HCT116 (cell line): ENCODE data around the gene KIF26A. TPM values are rescaled to one million over a fixed set of nuclear protein-coding genes. Genes with fewer than 3 reads are reported as not detected.

ENCODE experiments used
- ATAC-seq: fragments of 200-7000 bp; cut with Tn5 transposase; 2 replicates; pipeline ENCODE4 v1.9.1; 2020; ENCODE audit warnings: mild to moderate bottlenecking, moderate library complexity
- BruUV-seq: library from RNA; stranded (reverse); fragments of 400-500 nt; replicated peaks from 2 replicates; lab custom pipeline; 2021; lab: Mats Ljungman, UMichigan
- CTCF ChIA-PET: fragments of 300-600 bp; sonication (Branson Sonifier 250); formaldehyde crosslinking; loops from one replicate; lab custom pipeline; 2021; ENCODE audit warnings: antibody characterized with exemption; lab: Charles Lee
- POLR2A ChIA-PET: fragments of 300-600, 350-600 bp; sonication (Branson Sonifier 250); formaldehyde crosslinking; loops from one replicate; lab custom pipeline; 2021; ENCODE audit warnings: antibody characterized with exemption; lab: Charles Lee
- RAD21 ChIA-PET, 2 experiments: fragments of 300-600 bp; sonication (Branson Sonifier 250); formaldehyde crosslinking; loops; one replicate each; lab custom pipeline; 2023; ENCODE audit warnings: low total read pairs in 2 of 2; ENCODE audit not compliant: uncharacterized antibody in 2 of 2, unreplicated experiment in 2 of 2, low non-redundant PET in 1 of 2; lab: Charles Lee
- DNase-seq: peaks from one replicate; pipeline ENCODE4 v3.0.0-alpha.2; 2010; ENCODE audit warnings: low read depth, low spot score
- H2AFZ ChIP-seq: fragments of 200-600 bp; shearing (Covaris generic), sonication (generic); 2 replicates; pipeline ENCODE4 v1.6.1; 2017; ENCODE audit warnings: low read depth, mixed run types, mixed read lengths, antibody characterized with exemption, low read length; ENCODE audit not compliant: poor library complexity, severe bottlenecking
- H3K27ac ChIP-seq: 2 replicates; pipeline ENCODE4 v1.5.1; 2012; ENCODE audit warnings: low read depth, low read length
- H3K27me3 ChIP-seq: fragments of 200-600 bp; sonication (generic); 2 replicates; pipeline ENCODE4 v1.6.1; 2016; ENCODE audit warnings: mixed run types, low read length, mixed read lengths; ENCODE audit not compliant: insufficient read depth
- H3K36me3 ChIP-seq, 2 experiments: fragments of 200-500 bp in 1 of 2; fragments of 200-600 bp in 1 of 2; sonication (Bioruptor generic) in 1 of 2; sonication (generic) in 1 of 2; 2 replicates each; pipeline versions ENCODE4 v1.5.1 to v1.6.1; 2014 to 2016; ENCODE audit warnings: low read length in 2 of 2, inconsistent platforms in 1 of 2, mixed read lengths in 1 of 2, mixed run types in 1 of 2; ENCODE audit not compliant: insufficient read depth in 2 of 2, control insufficient read depth in 1 of 2
- H3K4me1 ChIP-seq, 2 experiments: fragments of 200-600 bp in 1 of 2; sonication (generic) in 1 of 2; 2 replicates each; pipeline versions ENCODE4 v1.5.1 to v1.6.1; 2012 to 2017; ENCODE audit warnings: low read length in 2 of 2, inconsistent platforms in 1 of 2, mild to moderate bottlenecking in 1 of 2, mixed read lengths in 1 of 2, mixed run types in 1 of 2, moderate library complexity in 1 of 2; ENCODE audit not compliant: insufficient read depth in 2 of 2, control insufficient read depth in 1 of 2
- H3K4me2 ChIP-seq: fragments of 200-600 bp; sonication (generic); 2 replicates; pipeline ENCODE4 v1.6.1; 2017; ENCODE audit warnings: mixed run types, low read length, mixed read lengths
- H3K4me3 ChIP-seq, 2 experiments: fragments of 200-600 bp in 1 of 2; sonication (generic) in 1 of 2; replicated peaks in 1 of 2; 2 replicates each; pipeline ENCODE4 v1.5.1; 2011 to 2016; ENCODE audit warnings: low read length in 2 of 2, control low read depth in 1 of 2, low read depth in 1 of 2, mild to moderate bottlenecking in 1 of 2, mixed read lengths in 1 of 2, mixed run types in 1 of 2
- H3K79me2 ChIP-seq: fragments of 200-600 bp; sonication (generic); 2 replicates; pipeline ENCODE4 v1.6.1; 2017; ENCODE audit warnings: mild to moderate bottlenecking, mixed run types, low read length, moderate library complexity, mixed read lengths; ENCODE audit not compliant: insufficient read depth
- H3K9ac ChIP-seq: fragments of 200-600 bp; sonication (generic); 2 replicates; pipeline ENCODE4 v1.6.1; 2016; ENCODE audit warnings: low read length, mixed read lengths
- H3K9me2 ChIP-seq: fragments of 200-600 bp; sonication (generic), shearing (Covaris generic); 2 replicates; pipeline ENCODE4 v1.6.1; 2017; ENCODE audit warnings: mixed run types, mild to moderate bottlenecking, moderate library complexity; ENCODE audit not compliant: insufficient read depth
- H3K9me3 ChIP-seq, 2 experiments: fragments of 200-500 bp in 1 of 2; fragments of 200-600 bp in 1 of 2; sonication (Bioruptor generic) in 1 of 2; sonication (generic) in 1 of 2; 2 replicates each; pipeline ENCODE4 v1.6.1; 2014 to 2017; ENCODE audit warnings: low read length in 2 of 2, mixed read lengths in 2 of 2, inconsistent platforms in 1 of 2, low read depth in 1 of 2, mild to moderate bottlenecking in 1 of 2, mixed run types in 1 of 2, moderate library complexity in 1 of 2; ENCODE audit not compliant: control insufficient read depth in 1 of 2, insufficient read depth in 1 of 2
- H4K20me1 ChIP-seq: fragments of 200-600 bp; sonication (generic), shearing (Covaris generic); 2 replicates; pipeline ENCODE4 v1.6.1; 2017; ENCODE audit warnings: mixed run types, mild to moderate bottlenecking, moderate library complexity; ENCODE audit not compliant: insufficient read depth
- EGR1 ChIP-seq: IDR thresholded peaks from 2 replicates; pipeline ENCODE4 v1.6.1; 2012; ENCODE audit warnings: low read depth
- ELF1 ChIP-seq: IDR thresholded peaks from 2 replicates; pipeline ENCODE4 v1.6.1; 2012; ENCODE audit warnings: low read depth, borderline replicate concordance
- EZH2 ChIP-seq: fragments of 200-600 bp; sonication (generic); IDR thresholded peaks from 2 replicates; pipeline ENCODE4 v1.6.1; 2017; ENCODE audit warnings: antibody characterized with exemption, mixed run types
- EZH2phosphoT487 ChIP-seq: fragments of 200-600 bp; IDR thresholded peaks from 2 replicates; pipeline ENCODE4 v1.6.1; 2018; ENCODE audit warnings: antibody characterized with exemption, borderline replicate concordance
- JUND ChIP-seq: IDR thresholded peaks from 2 replicates; pipeline ENCODE4 v1.6.1; 2012
- POLR2A ChIP-seq: IDR thresholded peaks from 2 replicates; pipeline ENCODE4 v1.7.0; 2011; ENCODE audit warnings: borderline replicate concordance; ENCODE audit not compliant: insufficient read depth, insufficient read length; ENCODE audit errors: extremely low read depth
- POLR2AphosphoS5 ChIP-seq: IDR thresholded peaks from 2 replicates; pipeline ENCODE4 v1.6.1; 2011; ENCODE audit warnings: mild to moderate bottlenecking, low read depth, low read length, moderate library complexity
- RAD21 ChIP-seq: IDR thresholded peaks from 2 replicates; pipeline ENCODE4 v1.6.1; 2012; ENCODE audit warnings: low read depth, mild to moderate bottlenecking
- SIN3A ChIP-seq: IDR thresholded peaks from 2 replicates; pipeline ENCODE4 v1.6.1; 2012; ENCODE audit warnings: low read depth
- SP1 ChIP-seq: IDR thresholded peaks from 2 replicates; pipeline ENCODE4 v1.6.1; 2012; ENCODE audit warnings: low read depth
- SRF ChIP-seq: IDR thresholded peaks from 2 replicates; pipeline ENCODE4 v1.6.1; 2012; ENCODE audit warnings: low read depth
- TCF7L2 ChIP-seq: IDR thresholded peaks from 2 replicates; pipeline ENCODE4 v1.7.0; 2011; ENCODE audit warnings: borderline replicate concordance, inconsistent platforms; ENCODE audit not compliant: insufficient read depth, insufficient read length; ENCODE audit errors: extremely low read depth
- YY1 ChIP-seq: IDR thresholded peaks from 2 replicates; pipeline ENCODE4 v1.6.1; 2011; ENCODE audit warnings: low read length, low read depth, moderate library complexity, mild to moderate bottlenecking; ENCODE audit not compliant: insufficient replicate concordance; ENCODE audit errors: extremely low read depth
- ZFX ChIP-seq: fragments of 450-650 bp; IDR thresholded peaks from 2 replicates; pipeline ENCODE4 v1.6.1; 2017
- ZNF274 ChIP-seq: fragments of 200-500 bp; sonication (Bioruptor generic); IDR thresholded peaks from 2 replicates; pipeline ENCODE4 v1.6.1; 2014; ENCODE audit warnings: mild to moderate bottlenecking, low read depth, low read length, inconsistent platforms
- intact Hi-C: fragments of 100-400 bp; cut with micrococcal nuclease; formaldehyde crosslinking; loops from 2 replicates; pipeline ENCODE4 v1.10.0; 2022
- total RNA-seq: library from RNA; stranded (reverse); gene quantifications from one replicate; pipeline ENCODE4 v1.2.1, GENCODE V29; 2021; ENCODE audit not compliant: unreplicated experiment
- TF ChIP-seq, protein P1 (sequence below): IDR thresholded peaks from 2 replicates; pipeline ENCODE4 v1.6.1; 2012
- TF ChIP-seq, protein P2 (sequence below): IDR thresholded peaks from 2 replicates; pipeline ENCODE4 v1.6.1; 2012; ENCODE audit warnings: low read depth
- TF ChIP-seq, protein P3 (sequence below), 3 experiments: fragments of 200-600 bp in 1 of 3; sonication (generic) in 1 of 3; IDR thresholded peaks in 2 of 3; conservative IDR thresholded peaks in 1 of 3; 2 replicates each; pipeline ENCODE4 v1.5.1; 2012 to 2017; ENCODE audit warnings: low read depth in 2 of 3, low read length in 2 of 3, antibody characterized with exemption in 1 of 3, borderline replicate concordance in 1 of 3, control low read depth in 1 of 3, mild to moderate bottlenecking in 1 of 3, mixed read lengths in 1 of 3, mixed run types in 1 of 3, moderate library complexity in 1 of 3; ENCODE audit not compliant: insufficient read depth in 1 of 3
- TF ChIP-seq, protein P4 (sequence below): IDR thresholded peaks from 2 replicates; pipeline ENCODE4 v1.6.1; 2012

KIF26A gene
- total RNA-seq, 1 experiment from 2014 or later = 10.2 TPM

GRCh38 chr14:104222396-104223036 lies 84.1 kb downstream of the KIF26A start:
- H3K36me3 ChIP-seq = no peaks in the 10 kb centered on the region
- ChIA-PET RAD21 (no interaction called here), CTCF (no interaction called here), POLR2A (no interaction called here)
- H3K27me3 ChIP-seq = no peaks in the 10 kb centered on the region
- no peak overlapping the region for H3K4me3 ChIP-seq
- H3K4me1 ChIP-seq = peaks cover 15 to 24% of the 10 kb centered on the region in 2 experiments
- H3K9me3 ChIP-seq = peaks cover 0 to 6% of the 10 kb centered on the region in 2 experiments; a peak in 1 of 4 replicates
- H3K4me2 ChIP-seq = no peak overlapping the region
- ATAC-seq = no peak
- TF ChIP-seq EGR1 (no peak), EZH2phosphoT487 (no peak), RAD21 (no peak), SIN3A (no peak), EZH2 (no peak), POLR2AphosphoS5 (no peak), ZFX (no peak), SRF (no peak), TCF7L2 (no peak), POLR2A (no peak), YY1 (no peak), JUND (no peak), SP1 (no peak), ELF1 (no peak), ZNF274 (no peak)
- TF ChIP-seq, protein P1, sequence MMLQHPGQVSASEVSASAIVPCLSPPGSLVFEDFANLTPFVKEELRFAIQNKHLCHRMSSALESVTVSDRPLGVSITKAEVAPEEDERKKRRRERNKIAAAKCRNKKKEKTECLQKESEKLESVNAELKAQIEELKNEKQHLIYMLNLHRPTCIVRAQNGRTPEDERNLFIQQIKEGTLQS = no peak
- TF ChIP-seq, protein P2, sequence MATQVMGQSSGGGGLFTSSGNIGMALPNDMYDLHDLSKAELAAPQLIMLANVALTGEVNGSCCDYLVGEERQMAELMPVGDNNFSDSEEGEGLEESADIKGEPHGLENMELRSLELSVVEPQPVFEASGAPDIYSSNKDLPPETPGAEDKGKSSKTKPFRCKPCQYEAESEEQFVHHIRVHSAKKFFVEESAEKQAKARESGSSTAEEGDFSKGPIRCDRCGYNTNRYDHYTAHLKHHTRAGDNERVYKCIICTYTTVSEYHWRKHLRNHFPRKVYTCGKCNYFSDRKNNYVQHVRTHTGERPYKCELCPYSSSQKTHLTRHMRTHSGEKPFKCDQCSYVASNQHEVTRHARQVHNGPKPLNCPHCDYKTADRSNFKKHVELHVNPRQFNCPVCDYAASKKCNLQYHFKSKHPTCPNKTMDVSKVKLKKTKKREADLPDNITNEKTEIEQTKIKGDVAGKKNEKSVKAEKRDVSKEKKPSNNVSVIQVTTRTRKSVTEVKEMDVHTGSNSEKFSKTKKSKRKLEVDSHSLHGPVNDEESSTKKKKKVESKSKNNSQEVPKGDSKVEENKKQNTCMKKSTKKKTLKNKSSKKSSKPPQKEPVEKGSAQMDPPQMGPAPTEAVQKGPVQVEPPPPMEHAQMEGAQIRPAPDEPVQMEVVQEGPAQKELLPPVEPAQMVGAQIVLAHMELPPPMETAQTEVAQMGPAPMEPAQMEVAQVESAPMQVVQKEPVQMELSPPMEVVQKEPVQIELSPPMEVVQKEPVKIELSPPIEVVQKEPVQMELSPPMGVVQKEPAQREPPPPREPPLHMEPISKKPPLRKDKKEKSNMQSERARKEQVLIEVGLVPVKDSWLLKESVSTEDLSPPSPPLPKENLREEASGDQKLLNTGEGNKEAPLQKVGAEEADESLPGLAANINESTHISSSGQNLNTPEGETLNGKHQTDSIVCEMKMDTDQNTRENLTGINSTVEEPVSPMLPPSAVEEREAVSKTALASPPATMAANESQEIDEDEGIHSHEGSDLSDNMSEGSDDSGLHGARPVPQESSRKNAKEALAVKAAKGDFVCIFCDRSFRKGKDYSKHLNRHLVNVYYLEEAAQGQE = no peak
- TF ChIP-seq, protein P3, sequence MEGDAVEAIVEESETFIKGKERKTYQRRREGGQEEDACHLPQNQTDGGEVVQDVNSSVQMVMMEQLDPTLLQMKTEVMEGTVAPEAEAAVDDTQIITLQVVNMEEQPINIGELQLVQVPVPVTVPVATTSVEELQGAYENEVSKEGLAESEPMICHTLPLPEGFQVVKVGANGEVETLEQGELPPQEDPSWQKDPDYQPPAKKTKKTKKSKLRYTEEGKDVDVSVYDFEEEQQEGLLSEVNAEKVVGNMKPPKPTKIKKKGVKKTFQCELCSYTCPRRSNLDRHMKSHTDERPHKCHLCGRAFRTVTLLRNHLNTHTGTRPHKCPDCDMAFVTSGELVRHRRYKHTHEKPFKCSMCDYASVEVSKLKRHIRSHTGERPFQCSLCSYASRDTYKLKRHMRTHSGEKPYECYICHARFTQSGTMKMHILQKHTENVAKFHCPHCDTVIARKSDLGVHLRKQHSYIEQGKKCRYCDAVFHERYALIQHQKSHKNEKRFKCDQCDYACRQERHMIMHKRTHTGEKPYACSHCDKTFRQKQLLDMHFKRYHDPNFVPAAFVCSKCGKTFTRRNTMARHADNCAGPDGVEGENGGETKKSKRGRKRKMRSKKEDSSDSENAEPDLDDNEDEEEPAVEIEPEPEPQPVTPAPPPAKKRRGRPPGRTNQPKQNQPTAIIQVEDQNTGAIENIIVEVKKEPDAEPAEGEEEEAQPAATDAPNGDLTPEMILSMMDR (IDR thresholded peaks at IDR 0.05 in 2 of 3, conservative IDR thresholded peaks at IDR 0.05 in 1 of 3; ENCODE audit: borderline replicate concordance in 1 of 3, insufficient read depth in 1 of 3, low read depth in 2 of 3, low read length in 2 of 3) = no peak
- TF ChIP-seq, protein P4, sequence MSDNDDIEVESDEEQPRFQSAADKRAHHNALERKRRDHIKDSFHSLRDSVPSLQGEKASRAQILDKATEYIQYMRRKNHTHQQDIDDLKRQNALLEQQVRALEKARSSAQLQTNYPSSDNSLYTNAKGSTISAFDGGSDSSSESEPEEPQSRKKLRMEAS = no peak
- no peak overlapping the region for H3K9ac ChIP-seq
- H2AFZ ChIP-seq = no peak overlapping the region
- H3K27ac ChIP-seq = no peak overlapping the region
- H4K20me1 ChIP-seq = no peaks in the 10 kb centered on the region
- no TSS peak for BruUV-seq
- H3K9me2 ChIP-seq = no peaks in the 10 kb centered on the region
- intact Hi-C loops = no loop called here
- no peaks in the 10 kb centered on the region for H3K79me2 ChIP-seq
- no peak for DNase-seq
